Stimulated activated CD4-positive, alpha-beta T cell treated with anti-CD3 and anti-CD28 coated beads, Interleukin-15, amount 100 ng/mL, for 48 hours (primary cell): ENCODE data around the gene APP.
"Not testable (repeated sequence)": the region's sequence is repeated elsewhere in the genome, so short reads cannot be mapped to it uniquely, and the experiment has no call there.

Experiments
- DNase-seq, 2 donors: peaks; one replicate each; pipeline ENCODE4 v3.0.0-alpha.2; 2020; ENCODE audit warnings: low read depth in 2 of 2

APP gene

GRCh38 chr21:26099610-26100219 is 70.9 kb downstream of the APP start:
- DNase-seq = no peak

GRCh38 chr21:26098772-26099397 is 71.7 kb downstream of the APP start:
- no peak for DNase-seq

GRCh38 chr21:26097475-26097874 is 73.1 kb downstream of the APP start:
- DNase-seq = no peak

GRCh38 chr21:26096494-26097371 is 73.8 kb downstream of the APP start:
- DNase-seq = no peak

- DNase-seq = no peak
These were observed 75.4 kb downstream of the APP start for GRCh38 chr21:26095131-26095530.

GRCh38 chr21:26093122-26093521 is 77.4 kb downstream of the APP start:
- DNase-seq = no peak

GRCh38 chr21:26091480-26092018 is 79.0 kb downstream of the APP start:
- DNase-seq = no peak

GRCh38 chr21:26089730-26090129 is 80.8 kb downstream of the APP start:
- DNase-seq = no peak

GRCh38 chr21:26087223-26087918 is 83.2 kb downstream of the APP start:
- DNase-seq = no peak

GRCh38 chr21:26085882-26086281 is 84.7 kb downstream of the APP start:
- no peak for DNase-seq

GRCh38 chr21:26085127-26085526 is 85.4 kb downstream of the APP start:
- no peak for DNase-seq

- DNase-seq = no peak
These were observed 88.0 kb downstream of the APP start for GRCh38 chr21:26082549-26082948.

- not testable (repeated sequence) for DNase-seq
These were observed 89.3 kb downstream of the APP start for GRCh38 chr21:26081175-26081760.

- DNase-seq = no peak
These were observed 90.4 kb downstream of the APP start for GRCh38 chr21:26080211-26080610.

- no peak for DNase-seq
These were observed 91.2 kb downstream of the APP start for GRCh38 chr21:26079366-26079765.

- DNase-seq = no peak
These were observed 93.0 kb downstream of the APP start for GRCh38 chr21:26077521-26077920.

- DNase-seq = no peak
These were observed 97.6 kb downstream of the APP start for GRCh38 chr21:26072666-26073615.

- no peak for DNase-seq
These were observed 99.6 kb downstream of the APP start for GRCh38 chr21:26070822-26071425.

GRCh38 chr21:26070121-26070520 is 100.4 kb downstream of the APP start:
- no peak for DNase-seq

GRCh38 chr21:26068776-26069175 is 101.8 kb downstream of the APP start:
- DNase-seq = no peak
